Measurements from ENCODE around the gene HEPHL1.

Gene HEPHL1

DNA sequence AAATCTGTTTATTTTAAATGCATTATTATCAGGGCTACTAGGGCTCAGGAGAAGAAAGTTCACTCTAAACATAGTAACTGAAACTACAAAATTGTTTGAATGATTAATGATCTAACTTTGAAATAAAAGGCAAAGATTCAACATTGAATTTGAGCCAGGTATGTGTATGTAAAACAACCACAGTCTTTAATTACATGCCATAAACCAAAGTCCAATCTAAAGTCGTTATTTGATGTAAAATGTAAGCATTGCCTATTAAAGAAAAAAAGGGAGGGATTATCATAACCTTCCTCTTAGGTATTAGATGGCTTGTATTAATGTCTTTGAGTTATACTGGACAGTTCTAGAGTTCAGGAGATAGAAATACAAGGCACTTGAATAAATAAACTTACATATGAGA, 82.3 kb downstream of the HEPHL1 start:
- Histone ChIP-seq H3K27me3 (ENCODE audit: insufficient read depth, low read length) (no peaks in the 10 kb centered on the region), H3F3A (ENCODE audit: insufficient read depth, low read length) (no peaks in the 10 kb centered on the region)

DNA sequence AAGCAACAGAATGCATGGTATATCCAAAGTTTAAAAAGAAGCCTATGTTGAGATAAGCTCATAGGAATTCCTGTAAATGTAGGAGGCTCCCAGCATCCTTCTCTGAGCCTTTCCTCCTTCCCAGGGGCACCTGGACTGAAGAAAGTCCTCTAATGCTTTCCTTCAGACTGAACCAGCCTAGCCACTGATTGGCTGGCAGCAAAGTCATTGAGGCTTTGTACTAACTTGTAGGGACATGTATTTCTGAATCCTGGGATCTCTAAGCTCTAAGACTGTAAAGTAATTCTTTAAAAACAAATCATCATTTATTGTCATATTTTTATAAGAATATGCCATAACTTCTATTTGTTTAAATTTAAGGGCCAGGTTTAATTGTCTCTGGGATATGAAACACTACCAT, 83.6 kb downstream of the HEPHL1 start:
- no peak overlapping the region for H2AFZ ChIP-seq (ENCODE audit: low read length)
- no peak overlapping the region for H3K27ac ChIP-seq (ENCODE audit: low read depth, low read length, poor library complexity, severe bottlenecking)
- H3K9me2 ChIP-seq (ENCODE audit: low read depth, low read length), result no peaks in the 10 kb centered on the region
- no peak overlapping the region for H3K4me2 ChIP-seq (ENCODE audit: low read length)
- H4K20me1 ChIP-seq (ENCODE audit: insufficient read depth, low read length), result no peaks in the 10 kb centered on the region
- H3K4me1 ChIP-seq (ENCODE audit: insufficient read depth, low read length, severe bottlenecking), result no peaks in the 10 kb centered on the region
- H3K79me2 ChIP-seq (ENCODE audit: insufficient read depth, low read length), result no peaks in the 10 kb centered on the region
- no peaks in the 10 kb centered on the region for H3K36me3 ChIP-seq (ENCODE audit: insufficient read depth, low read length)
- no peak overlapping the region for H3K9ac ChIP-seq (ENCODE audit: low read length)
- no peaks in the 10 kb centered on the region for H3K9me3 ChIP-seq (ENCODE audit: low read length)
- H3K4me3 ChIP-seq (ENCODE audit: low read depth, low read length, poor library complexity, severe bottlenecking), result no peak overlapping the region
- TF ChIP-seq, protein P1, sequence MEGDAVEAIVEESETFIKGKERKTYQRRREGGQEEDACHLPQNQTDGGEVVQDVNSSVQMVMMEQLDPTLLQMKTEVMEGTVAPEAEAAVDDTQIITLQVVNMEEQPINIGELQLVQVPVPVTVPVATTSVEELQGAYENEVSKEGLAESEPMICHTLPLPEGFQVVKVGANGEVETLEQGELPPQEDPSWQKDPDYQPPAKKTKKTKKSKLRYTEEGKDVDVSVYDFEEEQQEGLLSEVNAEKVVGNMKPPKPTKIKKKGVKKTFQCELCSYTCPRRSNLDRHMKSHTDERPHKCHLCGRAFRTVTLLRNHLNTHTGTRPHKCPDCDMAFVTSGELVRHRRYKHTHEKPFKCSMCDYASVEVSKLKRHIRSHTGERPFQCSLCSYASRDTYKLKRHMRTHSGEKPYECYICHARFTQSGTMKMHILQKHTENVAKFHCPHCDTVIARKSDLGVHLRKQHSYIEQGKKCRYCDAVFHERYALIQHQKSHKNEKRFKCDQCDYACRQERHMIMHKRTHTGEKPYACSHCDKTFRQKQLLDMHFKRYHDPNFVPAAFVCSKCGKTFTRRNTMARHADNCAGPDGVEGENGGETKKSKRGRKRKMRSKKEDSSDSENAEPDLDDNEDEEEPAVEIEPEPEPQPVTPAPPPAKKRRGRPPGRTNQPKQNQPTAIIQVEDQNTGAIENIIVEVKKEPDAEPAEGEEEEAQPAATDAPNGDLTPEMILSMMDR (IDR thresholded peaks at IDR 0.05; ENCODE audit: low read length), result no peak
- no peak for TF ChIP-seq EZH2 (IDR thresholded peaks at IDR 0.05; ENCODE audit: borderline replicate concordance, low read length)
- no peaks in the 10 kb centered on the region for H3F3A ChIP-seq (ENCODE audit: insufficient read depth, low read length)
- H3K27me3 ChIP-seq (ENCODE audit: insufficient read depth, low read length), result no peaks in the 10 kb centered on the region

More for the DNA sequence above, 82.3 kb downstream of the HEPHL1 start:
- Histone ChIP-seq H3K4me3 (ENCODE audit: low read depth, low read length, poor library complexity, severe bottlenecking) (no peak overlapping the region), H3K79me2 (ENCODE audit: insufficient read depth, low read length) (no peaks in the 10 kb centered on the region), H3K36me3 (ENCODE audit: insufficient read depth, low read length) (no peaks in the 10 kb centered on the region), H3K27ac (ENCODE audit: low read depth, low read length, poor library complexity, severe bottlenecking) (no peak overlapping the region), H3K4me2 (ENCODE audit: low read length) (no peak overlapping the region), H2AFZ (ENCODE audit: low read length) (no peak overlapping the region), H3K9ac (ENCODE audit: low read length) (no peak overlapping the region), H3K9me3 (ENCODE audit: low read length) (no peaks in the 10 kb centered on the region), H3K9me2 (ENCODE audit: low read depth, low read length) (no peaks in the 10 kb centered on the region), H4K20me1 (ENCODE audit: insufficient read depth, low read length) (no peaks in the 10 kb centered on the region), H3K4me1 (ENCODE audit: insufficient read depth, low read length, severe bottlenecking) (no peaks in the 10 kb centered on the region)
- TF ChIP-seq EZH2 (IDR thresholded peaks at IDR 0.05; ENCODE audit: borderline replicate concordance, low read length), result no peak
- TF ChIP-seq, protein P1 (IDR thresholded peaks at IDR 0.05; ENCODE audit: low read length), result no peak

DNA sequence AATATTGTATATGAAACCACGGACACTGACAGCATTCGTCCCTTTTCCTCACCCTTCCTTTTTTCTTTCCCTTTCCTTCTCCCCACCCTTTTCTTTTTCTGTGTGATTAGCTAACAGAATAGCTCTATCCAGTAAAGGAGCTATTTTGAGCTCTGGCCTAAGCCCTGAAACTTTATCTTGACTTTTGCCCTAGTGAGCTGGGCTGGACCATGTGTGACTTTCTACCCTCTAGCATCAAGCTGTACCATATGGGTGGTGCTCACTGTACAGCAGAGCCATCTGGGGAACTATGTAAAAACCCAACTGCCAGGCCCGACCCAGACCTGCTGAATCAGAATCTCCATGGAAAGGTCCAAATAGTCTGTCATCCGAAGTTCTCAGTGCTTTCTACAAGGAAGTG, 85.6 kb downstream of the HEPHL1 start:
- no peaks in the 10 kb centered on the region for H3K9me2 ChIP-seq (ENCODE audit: low read depth, low read length)
- no peaks in the 10 kb centered on the region for H3K79me2 ChIP-seq (ENCODE audit: insufficient read depth, low read length)
- H3F3A ChIP-seq (ENCODE audit: insufficient read depth, low read length), result no peaks in the 10 kb centered on the region
- H3K9ac ChIP-seq (ENCODE audit: low read length), result no peak overlapping the region
- no peaks in the 10 kb centered on the region for H3K9me3 ChIP-seq (ENCODE audit: low read length)
- H3K4me3 ChIP-seq (ENCODE audit: low read depth, low read length, poor library complexity, severe bottlenecking), result no peak overlapping the region
- no peaks in the 10 kb centered on the region for H3K4me1 ChIP-seq (ENCODE audit: insufficient read depth, low read length, severe bottlenecking)
- no peak overlapping the region for H2AFZ ChIP-seq (ENCODE audit: low read length)
- TF ChIP-seq, protein P1 (IDR thresholded peaks at IDR 0.05; ENCODE audit: low read length), result no peak
- no peak for TF ChIP-seq EZH2 (IDR thresholded peaks at IDR 0.05; ENCODE audit: borderline replicate concordance, low read length)
- H3K36me3 ChIP-seq (ENCODE audit: insufficient read depth, low read length), result no peaks in the 10 kb centered on the region
- no peak overlapping the region for H3K27ac ChIP-seq (ENCODE audit: low read depth, low read length, poor library complexity, severe bottlenecking)
- no peaks in the 10 kb centered on the region for H3K27me3 ChIP-seq (ENCODE audit: insufficient read depth, low read length)
- H4K20me1 ChIP-seq (ENCODE audit: insufficient read depth, low read length), result no peaks in the 10 kb centered on the region
- no peak overlapping the region for H3K4me2 ChIP-seq (ENCODE audit: low read length)

Data from OCI-LY1 (cell line).